Liver (tissue), 9 donors: ENCODE measurements around the gene HNRNPC. TPM values are rescaled to one million over a fixed set of nuclear protein-coding genes. Genes with fewer than 3 reads are reported as not detected.

Experiments used
- DNase-seq: peaks from one replicate; pipeline ENCODE4 v3.0.0-alpha.2; 2017; ENCODE audit warnings: low spot score
- H3K27ac ChIP-seq, 2 donors: one replicate each; pipeline ENCODE4 v1.7.0; 2013; ENCODE audit warnings: inconsistent platforms in 2 of 2, low read length in 2 of 2, control low read depth in 1 of 2, low read depth in 1 of 2, mild to moderate bottlenecking in 1 of 2
- H3K27me3 ChIP-seq, 4 donors: one replicate each; pipeline versions ENCODE4 v1.6.1 to v1.7.0; 2013; ENCODE audit warnings: low read length in 3 of 4, inconsistent platforms in 1 of 4, mild to moderate bottlenecking in 1 of 4, moderate library complexity in 1 of 4; ENCODE audit not compliant: control insufficient read depth in 4 of 4, insufficient read depth in 4 of 4
- H3K36me3 ChIP-seq, 4 donors: one replicate each; pipeline versions ENCODE4 v1.6.1 to v1.7.0; 2013; ENCODE audit warnings: low read length in 3 of 4, mild to moderate bottlenecking in 3 of 4, low read depth in 1 of 4, moderate library complexity in 1 of 4; ENCODE audit not compliant: control insufficient read depth in 4 of 4, insufficient read depth in 3 of 4
- H3K4me1 ChIP-seq, 4 donors: one replicate each; pipeline versions ENCODE4 v1.6.1 to v1.7.0; 2013; ENCODE audit warnings: low read length in 3 of 4, mild to moderate bottlenecking in 3 of 4, moderate library complexity in 1 of 4; ENCODE audit not compliant: control insufficient read depth in 4 of 4, insufficient read depth in 4 of 4
- H3K4me3 ChIP-seq, 3 donors: one replicate each; pipeline versions ENCODE4 v1.6.1 to v1.7.0; 2013; ENCODE audit warnings: low read length in 3 of 3, control low read depth in 1 of 3, low read depth in 1 of 3, mild to moderate bottlenecking in 1 of 3
- H3K9ac ChIP-seq, 2 donors: one replicate each; pipeline ENCODE4 v1.7.0; 2013; ENCODE audit warnings: low read length in 2 of 2, mild to moderate bottlenecking in 2 of 2, moderate library complexity in 2 of 2, control low read depth in 1 of 2, low read depth in 1 of 2
- H3K9me3 ChIP-seq, 4 donors: one replicate each; pipeline versions ENCODE4 v1.6.1 to v1.7.0; 2013; ENCODE audit warnings: low read length in 3 of 4; ENCODE audit not compliant: control insufficient read depth in 4 of 4
- GABPA ChIP-seq, 2 donors: IDR thresholded peaks in 1 of 2; conservative IDR thresholded peaks in 1 of 2; 2 replicates each; pipeline ENCODE4 v1.6.1; 2016; ENCODE audit warnings: antibody characterized with exemption in 2 of 2, mild to moderate bottlenecking in 1 of 2, moderate library complexity in 1 of 2
- HNF4A ChIP-seq, 2 donors: conservative IDR thresholded peaks; 2 replicates each; pipeline ENCODE4 v1.6.1; 2016; ENCODE audit warnings: antibody characterized with exemption in 2 of 2, mild to moderate bottlenecking in 2 of 2
- HNF4G ChIP-seq: IDR thresholded peaks from 2 replicates; pipeline ENCODE4 v1.6.1; 2016; ENCODE audit warnings: antibody characterized with exemption
- NR2F2 ChIP-seq: IDR thresholded peaks from 2 replicates; pipeline ENCODE4 v1.6.1; 2016; ENCODE audit warnings: antibody characterized with exemption
- RAD21 ChIP-seq, 2 donors: IDR thresholded peaks; 2 replicates each; pipeline ENCODE4 v1.6.1; 2016; ENCODE audit warnings: antibody characterized with exemption in 2 of 2, mild to moderate bottlenecking in 2 of 2
- REST ChIP-seq: IDR thresholded peaks from 2 replicates; pipeline ENCODE4 v1.6.1; 2016; ENCODE audit warnings: antibody characterized with exemption, mild to moderate bottlenecking
- SP1 ChIP-seq: IDR thresholded peaks from 2 replicates; pipeline ENCODE4 v1.6.1; 2018; ENCODE audit warnings: antibody characterized with exemption, mild to moderate bottlenecking
- TAF1 ChIP-seq: conservative IDR thresholded peaks from 2 replicates; pipeline ENCODE4 v1.6.1; 2016; ENCODE audit warnings: antibody characterized with exemption, mild to moderate bottlenecking
- YY1 ChIP-seq: IDR thresholded peaks from 2 replicates; pipeline ENCODE4 v1.6.1; 2016; ENCODE audit warnings: antibody characterized with exemption, mild to moderate bottlenecking
- WGBS: extraction: QIAGEN DNeasy Blood & Tissue Kit; methylation state at CpG from one replicate; pipeline ENCODE4 v1.1.7; 2013; 5-methylcytosine and 5-hydroxymethylcytosine counted together
- polyA plus RNA-seq, 2 donors: library from polyadenylated mRNA; stranded (reverse) in 1 of 2; unstranded in 1 of 2; fragments of 200-250 nt in 1 of 2; fragments of >200 nt in 1 of 2; fragmentation: Nextera tagmentation in 1 of 2; extraction: Ambion mirVana in 1 of 2; gene quantifications; one replicate each; pipeline versions ENCODE4 v1.2.1 to v1.2.3, GENCODE V29; 2013 to 2015
- total RNA-seq, 2 donors: library from RNA; depleted of rRNA; stranded (reverse); fragments of >200 nt; gene quantifications; one replicate each; pipeline ENCODE4 v1.2.3, GENCODE V29; 2014
- TF ChIP-seq, protein P1 (sequence below): IDR thresholded peaks from 2 replicates; pipeline ENCODE4 v1.6.1; 2016; ENCODE audit warnings: antibody characterized with exemption
- TF ChIP-seq, protein P2 (sequence below): IDR thresholded peaks from 2 replicates; pipeline ENCODE4 v1.6.1; 2016; ENCODE audit warnings: antibody characterized with exemption
- TF ChIP-seq, protein P3 (sequence below): fragments of 150-350 bp; IDR thresholded peaks from 2 replicates; pipeline ENCODE4 v1.5.1; 2017; ENCODE audit warnings: improper control_type of control experiment, low read depth, low read length; ENCODE audit not compliant: missing input control
- donor health status: healthy.
- donor health status: healthy.
- donor health status: healthy.
- donor health status: healthy.
- donor health status: healthy.

The HNRNPC gene
- total and polyA plus RNA-seq, 4 donors, result 119 to 384 (median 270) TPM

DNA sequence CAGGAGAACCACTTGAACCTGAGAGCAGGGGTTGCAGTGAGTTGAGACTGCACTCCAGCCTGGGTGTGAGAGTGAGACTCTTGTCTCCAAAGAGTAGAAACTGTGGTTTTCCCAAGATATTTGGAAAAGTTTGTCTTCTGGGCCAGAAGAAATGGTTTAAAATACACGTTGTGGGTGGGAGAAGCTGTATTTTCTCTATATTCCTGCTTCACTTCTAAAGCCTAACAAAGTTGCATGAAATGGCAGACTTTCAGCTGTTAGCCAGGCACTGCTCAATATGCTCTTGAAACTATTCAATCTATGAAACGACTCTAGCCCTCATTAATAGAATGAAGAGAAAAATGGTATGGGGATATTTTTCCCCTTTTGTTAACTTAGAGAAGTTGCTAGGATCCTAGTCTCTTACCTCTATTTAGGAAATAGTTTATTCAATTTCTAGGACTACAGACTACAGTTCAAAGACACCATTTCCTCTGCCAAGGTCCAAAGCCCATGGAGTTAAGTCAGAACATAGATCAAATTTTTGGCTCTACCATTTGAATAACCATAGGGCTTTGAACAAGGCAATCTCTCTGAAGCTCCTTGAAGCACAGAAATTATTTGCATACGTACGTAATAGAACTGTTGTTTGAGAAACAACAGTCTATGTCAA, 64.1 kb downstream of the HNRNPC start:
- no peak overlapping the region for H3K9ac ChIP-seq
- H3K4me1 ChIP-seq, result peaks cover 0 to 13% (median 5%) of the 10 kb centered on the region in 4 donors
- 78% methylated on average over 4 of the region's 4 CpGs for WGBS
- TF ChIP-seq, protein P1, sequence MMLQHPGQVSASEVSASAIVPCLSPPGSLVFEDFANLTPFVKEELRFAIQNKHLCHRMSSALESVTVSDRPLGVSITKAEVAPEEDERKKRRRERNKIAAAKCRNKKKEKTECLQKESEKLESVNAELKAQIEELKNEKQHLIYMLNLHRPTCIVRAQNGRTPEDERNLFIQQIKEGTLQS, result no peak
- peak; percentile 71 to 78 for TF ChIP-seq HNF4A (conservative IDR thresholded peaks at IDR 0.05)
- no peaks in the 10 kb centered on the region for H3K9me3 ChIP-seq
- H3K27me3 ChIP-seq, result no peaks in the 10 kb centered on the region
- H3K36me3 ChIP-seq, result peaks cover 7 to 44% (median 32%) of the 10 kb centered on the region in 4 donors
- H3K4me3 ChIP-seq, result no peak overlapping the region
- no peak for DNase-seq
- H3K27ac ChIP-seq, result no peak overlapping the region

GRCh38 chr14:21204167-21205025, 64.8 kb downstream of the HNRNPC start:
- no peak for DNase-seq
- Histone ChIP-seq H3K27ac (no peak overlapping the region), H3K27me3 (no peaks in the 10 kb centered on the region), H3K9ac (no peak overlapping the region), H3K36me3 (peaks cover 6 to 36% (median 25%) of the 10 kb centered on the region in 4 donors), H3K4me1 (peaks cover 0 to 13% (median 5%) of the 10 kb centered on the region in 4 donors), H3K9me3 (no peaks in the 10 kb centered on the region), H3K4me3 (no peak overlapping the region)
- TF ChIP-seq GABPA (IDR thresholded peaks at IDR 0.05 in 1 of 2, conservative IDR thresholded peaks at IDR 0.05 in 1 of 2) (no peak), REST (no peak), HNF4G (no peak), YY1 (no peak), TAF1 (no peak), SP1 (no peak)
- TF ChIP-seq, protein P1, result no peak
- 94% methylated on average over 8 of the region's 8 CpGs for WGBS

GRCh38 chr14:21203470-21204166, 65.6 kb downstream of the HNRNPC start:
- H3K27ac ChIP-seq, result no peak overlapping the region
- H3K4me1 ChIP-seq, result peaks cover 0 to 13% (median 5%) of the 10 kb centered on the region in 4 donors
- DNase-seq, result no peak
- 88% methylated on average over 8 of the region's 8 CpGs for WGBS
- H3K4me3 ChIP-seq, result no peak overlapping the region
- no peaks in the 10 kb centered on the region for H3K9me3 ChIP-seq
- H3K9ac ChIP-seq, result no peak overlapping the region
- H3K27me3 ChIP-seq, result no peaks in the 10 kb centered on the region
- peaks cover 3 to 29% (median 18%) of the 10 kb centered on the region in 4 donors for H3K36me3 ChIP-seq
- TF ChIP-seq, protein P2, sequence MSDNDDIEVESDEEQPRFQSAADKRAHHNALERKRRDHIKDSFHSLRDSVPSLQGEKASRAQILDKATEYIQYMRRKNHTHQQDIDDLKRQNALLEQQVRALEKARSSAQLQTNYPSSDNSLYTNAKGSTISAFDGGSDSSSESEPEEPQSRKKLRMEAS, result no peak
- TF ChIP-seq, protein P3, sequence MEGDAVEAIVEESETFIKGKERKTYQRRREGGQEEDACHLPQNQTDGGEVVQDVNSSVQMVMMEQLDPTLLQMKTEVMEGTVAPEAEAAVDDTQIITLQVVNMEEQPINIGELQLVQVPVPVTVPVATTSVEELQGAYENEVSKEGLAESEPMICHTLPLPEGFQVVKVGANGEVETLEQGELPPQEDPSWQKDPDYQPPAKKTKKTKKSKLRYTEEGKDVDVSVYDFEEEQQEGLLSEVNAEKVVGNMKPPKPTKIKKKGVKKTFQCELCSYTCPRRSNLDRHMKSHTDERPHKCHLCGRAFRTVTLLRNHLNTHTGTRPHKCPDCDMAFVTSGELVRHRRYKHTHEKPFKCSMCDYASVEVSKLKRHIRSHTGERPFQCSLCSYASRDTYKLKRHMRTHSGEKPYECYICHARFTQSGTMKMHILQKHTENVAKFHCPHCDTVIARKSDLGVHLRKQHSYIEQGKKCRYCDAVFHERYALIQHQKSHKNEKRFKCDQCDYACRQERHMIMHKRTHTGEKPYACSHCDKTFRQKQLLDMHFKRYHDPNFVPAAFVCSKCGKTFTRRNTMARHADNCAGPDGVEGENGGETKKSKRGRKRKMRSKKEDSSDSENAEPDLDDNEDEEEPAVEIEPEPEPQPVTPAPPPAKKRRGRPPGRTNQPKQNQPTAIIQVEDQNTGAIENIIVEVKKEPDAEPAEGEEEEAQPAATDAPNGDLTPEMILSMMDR, result no peak
- TF ChIP-seq, protein P1, result no peak
- TF ChIP-seq GABPA (IDR thresholded peaks at IDR 0.05 in 1 of 2, conservative IDR thresholded peaks at IDR 0.05 in 1 of 2), result no peak
- TF ChIP-seq RAD21 (IDR thresholded peaks at IDR 0.05), result no peak
- TF ChIP-seq YY1, result no peak
- no peak for TF ChIP-seq REST
- no peak for TF ChIP-seq NR2F2
- no peak for TF ChIP-seq TAF1
- no peak for TF ChIP-seq HNF4G
